Measurements from ENCODE around the gene DLG2.
"Not testable (repeated sequence)": the region's sequence is repeated elsewhere in the genome, so short reads cannot be mapped to it uniquely, and the experiment has no call there.

Gene DLG2

DNA sequence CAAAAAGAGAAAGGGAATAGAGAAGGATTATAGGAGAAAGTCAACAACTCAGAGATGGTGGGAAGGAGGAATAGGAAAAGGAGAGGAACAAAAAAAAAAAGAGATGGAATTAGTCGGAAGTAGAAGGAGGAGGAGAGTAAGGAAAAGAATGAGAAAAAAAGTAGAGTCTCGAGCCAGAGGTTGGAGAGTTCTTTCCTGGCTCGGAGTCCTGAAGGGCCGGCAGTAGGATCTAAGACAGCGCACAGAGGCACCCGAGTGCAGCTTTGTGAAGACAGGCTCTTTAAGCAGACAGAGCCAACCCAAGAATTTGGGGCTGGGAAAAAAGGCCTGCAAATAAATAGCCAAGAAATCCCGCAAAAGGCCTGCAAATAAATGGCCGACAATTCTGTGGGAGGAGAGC, 2170.6 kb downstream of the DLG2 start:
- no peak overlapping the region for H3K4me3 ChIP-seq (ENCODE audit: low read depth, low read length)
- DNase-seq (ENCODE audit: low read depth, low spot score): no peak
- in situ Hi-C loops (cut with HindIII; ENCODE audit: low sequenced_read_pairs): no loop called here
- TF ChIP-seq CTCF (IDR thresholded peaks at IDR 0.05; ENCODE audit: low read depth, low read length): no peak

DNA sequence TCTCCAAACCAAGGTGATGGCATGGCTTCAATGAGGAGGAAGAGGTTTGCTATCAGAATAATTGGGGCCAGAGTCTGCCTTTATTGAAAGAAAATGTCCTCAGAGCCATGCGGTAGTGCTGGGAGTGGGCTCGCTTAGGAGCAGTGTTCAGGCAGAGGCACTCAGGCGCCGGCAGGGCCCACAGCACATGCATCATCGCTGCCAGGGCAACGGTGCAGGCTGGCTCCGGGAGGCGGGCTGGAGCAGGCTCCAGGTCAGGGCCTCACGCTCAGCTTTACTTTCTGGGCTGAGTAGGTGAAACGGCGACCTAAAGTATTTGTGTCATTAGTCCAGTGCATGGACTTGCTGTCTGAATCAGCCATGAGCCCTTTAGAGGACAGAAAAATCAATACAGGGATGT, 2171.1 kb downstream of the DLG2 start:
- in situ Hi-C loops (cut with HindIII; ENCODE audit: low sequenced_read_pairs): no loop called here
- no peak overlapping the region for H3K4me3 ChIP-seq (ENCODE audit: low read depth, low read length)
- DNase-seq (ENCODE audit: low read depth, low spot score): no peak
- TF ChIP-seq CTCF (IDR thresholded peaks at IDR 0.05; ENCODE audit: low read depth, low read length): no peak

DNA sequence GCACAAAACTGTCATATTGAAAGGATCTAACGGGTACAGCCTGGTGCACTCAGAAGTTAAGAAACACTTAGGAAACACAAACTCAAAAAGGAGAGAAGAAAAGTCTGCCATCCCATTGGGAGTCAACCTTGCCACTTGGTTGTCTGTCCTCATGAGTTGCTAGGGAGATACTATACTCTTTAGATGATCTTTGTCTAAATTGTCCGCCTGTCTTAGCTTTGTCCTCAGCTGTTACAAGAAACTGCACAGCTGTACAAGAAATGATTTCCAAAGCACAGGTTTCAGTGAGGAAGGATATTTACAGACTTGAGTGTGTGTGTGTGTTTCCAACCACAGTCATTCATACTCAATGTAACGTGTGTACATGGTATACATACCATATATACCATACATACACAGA, 2171.8 kb downstream of the DLG2 start:
- no peak for DNase-seq (ENCODE audit: low read depth, low spot score)
- H3K4me3 ChIP-seq (ENCODE audit: low read depth, low read length): no peak overlapping the region
- no peak for TF ChIP-seq CTCF (IDR thresholded peaks at IDR 0.05; ENCODE audit: low read depth, low read length)
- in situ Hi-C loops (cut with HindIII; ENCODE audit: low sequenced_read_pairs): no loop called here

DNA sequence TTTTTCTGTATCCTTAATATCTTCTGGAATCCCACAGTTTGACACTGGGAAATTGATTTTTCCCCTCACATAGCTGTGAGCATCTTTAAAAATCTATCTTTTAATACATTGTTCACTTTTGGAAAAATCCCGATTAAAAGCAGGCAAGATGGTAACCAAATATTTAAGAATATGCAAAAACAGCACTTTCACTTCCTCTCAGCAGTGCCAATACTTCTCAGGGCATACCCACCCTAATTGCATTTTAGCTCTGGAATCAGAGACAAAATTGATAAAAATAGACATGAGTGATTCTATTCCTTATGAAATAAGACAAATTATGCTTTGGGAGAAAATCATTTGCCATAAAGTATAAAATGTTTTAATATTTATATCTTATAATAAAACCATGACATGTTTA, 2172.5 kb downstream of the DLG2 start:
- no peak for TF ChIP-seq CTCF (IDR thresholded peaks at IDR 0.05; ENCODE audit: low read depth, low read length)
- in situ Hi-C loops (cut with HindIII; ENCODE audit: low sequenced_read_pairs): no loop called here
- H3K4me3 ChIP-seq (ENCODE audit: low read depth, low read length): no peak overlapping the region
- no peak for DNase-seq (ENCODE audit: low read depth, low spot score)

DNA sequence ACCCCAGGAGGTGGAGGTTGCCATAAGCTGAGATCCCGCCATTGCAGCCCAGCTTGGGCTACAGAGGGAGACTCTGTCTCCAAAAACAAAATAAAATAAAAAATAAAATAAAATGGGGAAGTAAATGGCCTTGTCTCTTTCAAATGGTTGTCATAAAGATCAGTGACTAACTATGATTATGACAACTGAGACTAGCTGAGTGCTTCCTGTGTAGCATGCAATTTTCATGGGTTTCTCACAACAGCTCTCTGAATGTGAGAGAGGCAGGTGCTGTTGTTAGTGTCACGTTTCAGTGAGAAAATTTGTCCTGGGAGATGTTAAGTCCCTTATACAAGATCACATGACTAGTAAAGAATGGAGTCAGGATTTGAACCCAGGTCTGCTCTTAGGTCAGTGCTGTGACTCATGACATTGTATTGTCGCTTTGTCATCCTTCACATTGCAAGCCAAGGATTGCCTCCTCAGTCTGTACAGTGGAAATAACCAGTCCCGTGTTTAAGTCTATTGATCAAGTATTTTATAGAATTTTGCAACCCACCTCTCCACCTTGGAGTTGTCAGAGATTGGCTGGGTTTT, 2177.7 kb downstream of the DLG2 start:
- no peak overlapping the region for H3K4me3 ChIP-seq (ENCODE audit: low read depth, low read length)
- in situ Hi-C loops (cut with HindIII; ENCODE audit: low sequenced_read_pairs): no loop called here
- no peak for DNase-seq (ENCODE audit: low read depth, low spot score)
- TF ChIP-seq CTCF (IDR thresholded peaks at IDR 0.05; ENCODE audit: low read depth, low read length): no peak

DNA sequence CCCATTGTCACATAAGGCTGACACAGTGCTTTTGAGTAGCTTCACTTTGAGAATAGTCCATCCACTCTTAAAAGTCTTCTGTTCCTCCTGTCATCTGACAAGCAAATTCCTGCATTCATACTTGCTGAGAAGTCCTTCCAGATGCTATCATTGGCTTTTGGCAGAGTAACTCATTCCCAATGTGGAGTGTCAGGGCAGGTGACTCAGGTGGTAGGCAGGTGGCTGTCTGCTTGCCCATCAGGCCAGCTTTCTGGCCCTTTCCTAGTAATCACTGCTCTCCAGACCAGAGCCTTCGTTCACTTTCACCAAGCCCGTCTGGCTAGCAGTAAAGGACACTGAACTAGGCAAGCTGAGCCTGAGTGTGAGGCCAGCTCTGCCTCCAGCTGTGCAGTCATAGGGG, 2178.5 kb downstream of the DLG2 start:
- in situ Hi-C loops (cut with HindIII; ENCODE audit: low sequenced_read_pairs): no loop called here
- no peak for DNase-seq (ENCODE audit: low read depth, low spot score)
- no peak for TF ChIP-seq CTCF (IDR thresholded peaks at IDR 0.05; ENCODE audit: low read depth, low read length)
- no peak overlapping the region for H3K4me3 ChIP-seq (ENCODE audit: low read depth, low read length)

- in situ Hi-C loops (cut with HindIII; ENCODE audit: low sequenced_read_pairs); DNase-seq (ENCODE audit: low read depth, low spot score); H3K4me3 ChIP-seq (ENCODE audit: low read depth, low read length): not testable (repeated sequence)
These were observed 2183.3 kb downstream of the DLG2 start for GRCh38 chr11:83443880-83444279.

Measured in astrocyte of the spinal cord (primary cell).